HepG2 (cell line): ENCODE results near the gene PRKAR1B. TPM values are rescaled to one million over a fixed set of nuclear protein-coding genes. Genes with fewer than 3 reads are reported as not detected.

ENCODE experiments used
- ATAC-seq: fragments of 200-7000 bp; cut with Tn5 transposase; 3 replicates; pipeline ENCODE4 v1.9.1; 2020; ENCODE audit warnings: mild to moderate bottlenecking, moderate library complexity
- BruUV-seq: library from RNA; stranded (reverse); fragments of 400-500 nt; replicated peaks from 2 replicates; lab custom pipeline; 2021; lab: Mats Ljungman, UMichigan
- CTCF ChIA-PET: fragments of 300-600 bp; formaldehyde crosslinking; extraction: SDS; loops from one replicate; lab custom pipeline; 2021; ENCODE audit warnings: low total read pairs, inconsistent platforms, low intra/inter-chr PET ratio; lab: Yijun Ruan, JAX
- POLR2A ChIA-PET: fragments of 350-600 bp; sonication (Branson Sonifier 250); formaldehyde crosslinking; loops from one replicate; lab custom pipeline; 2020; ENCODE audit warnings: antibody characterized with exemption, inconsistent platforms; lab: Yijun Ruan, JAX
- DNase-seq: peaks from one replicate; pipeline ENCODE4 v3.0.0-alpha.2; 2015; ENCODE audit warnings: low spot score
- FAIRE-seq: peaks from 3 replicates; lab custom pipeline; 2011; peaks lifted over from hg19 to GRCh38; lab: Jason Lieb, UNC
- H2AFZ ChIP-seq: one replicate; pipeline ENCODE4 v1.6.1; 2011; ENCODE audit warnings: low read length, inconsistent platforms
- H3K27ac ChIP-seq: fragments of 300-600 bp; 3 replicates; pipeline ENCODE4 v1.8.0; 2011; ENCODE audit warnings: mixed run types, mild to moderate bottlenecking, mixed read lengths, low read length, inconsistent platforms; ENCODE audit not compliant: insufficient read depth; ENCODE audit errors: extremely low read length
- H3K27me3 ChIP-seq, 2 experiments: fragments of 200-600 bp in 1 of 2; 2 replicates in 1 of 2; 3 replicates in 1 of 2; pipeline versions ENCODE4 v1.6.0 to v1.8.0; 2011; ENCODE audit warnings: low read length in 2 of 2, mild to moderate bottlenecking in 2 of 2, moderate library complexity in 2 of 2, inconsistent platforms in 1 of 2; ENCODE audit not compliant: insufficient read depth in 2 of 2, control insufficient read depth in 1 of 2
- H3K36me3 ChIP-seq, 2 experiments: fragments of 200-600 bp in 1 of 2; replicated peaks in 1 of 2; 2 replicates in 1 of 2; 3 replicates in 1 of 2; pipeline versions ENCODE4 v1.5.1 to v1.8.0; 2011; ENCODE audit warnings: low read length in 2 of 2, inconsistent platforms in 1 of 2; ENCODE audit not compliant: insufficient read depth in 2 of 2, control insufficient read depth in 1 of 2
- H3K4me1 ChIP-seq: 2 replicates; pipeline ENCODE4 v1.5.1; 2012; ENCODE audit warnings: low read length, inconsistent platforms; ENCODE audit not compliant: insufficient read depth
- H3K4me2 ChIP-seq: 2 replicates; pipeline ENCODE4 v1.6.0; 2011; ENCODE audit warnings: low read depth, low read length, inconsistent platforms
- H3K4me3 ChIP-seq, 3 experiments: fragments of 200-600 bp in 1 of 3; sonication (generic), shearing (Covaris generic) in 1 of 3; replicated peaks in 1 of 3; 2 replicates each; pipeline ENCODE4 v1.5.1; 2011 to 2016; ENCODE audit warnings: low read length in 3 of 3, inconsistent platforms in 2 of 3, low read depth in 2 of 3, mild to moderate bottlenecking in 2 of 3, control low read depth in 1 of 3, mixed read lengths in 1 of 3; ENCODE audit not compliant: insufficient read depth in 1 of 3
- H3K79me2 ChIP-seq: one replicate; pipeline ENCODE4 v1.6.1; 2011; ENCODE audit warnings: low read length, inconsistent platforms; ENCODE audit not compliant: insufficient read depth
- H3K9ac ChIP-seq: 2 replicates; pipeline ENCODE4 v1.6.0; 2011; ENCODE audit warnings: mild to moderate bottlenecking, low read depth, low read length, inconsistent platforms; ENCODE audit not compliant: insufficient read depth
- H3K9me3 ChIP-seq: 2 replicates; pipeline ENCODE4 v1.5.1; 2012; ENCODE audit warnings: mild to moderate bottlenecking, low read length
- H4K20me1 ChIP-seq: 2 replicates; pipeline ENCODE4 v1.6.0; 2011; ENCODE audit warnings: inconsistent platforms, mild to moderate bottlenecking, low read length, moderate library complexity; ENCODE audit not compliant: insufficient read depth
- LCORL ChIP-seq, 2 experiments: fragments of 450-650 bp in 1 of 2; sonication (generic) in 1 of 2; formaldehyde crosslinking in 1 of 2; IDR thresholded peaks; 2 replicates each; pipeline versions ENCODE4 v1.5.0 to v1.6.1; 2017 to 2020; ENCODE audit warnings: antibody characterized with exemption in 1 of 2, missing genetic modification reagents in 1 of 2
- RFXANK ChIP-seq: IDR thresholded peaks from 2 replicates; pipeline ENCODE4 v1.6.1; 2016
- SOX6 ChIP-seq, 2 experiments: fragments of 450-650 bp in 1 of 2; sonication (generic) in 1 of 2; formaldehyde crosslinking in 1 of 2; IDR thresholded peaks; 2 replicates each; pipeline versions ENCODE4 v1.4.0 to v1.6.1; 2017 to 2020; ENCODE audit warnings: antibody characterized with exemption in 1 of 2, mild to moderate bottlenecking in 1 of 2, missing genetic modification reagents in 1 of 2
- TEAD3 ChIP-seq: optimal IDR thresholded peaks from 2 replicates; pipeline ENCODE3; 2016; ENCODE audit warnings: borderline replicate concordance
- U2AF1 ChIP-seq: fragments of 200-400 bp; formaldehyde crosslinking; optimal IDR thresholded peaks from 2 replicates; pipeline ENCODE3; 2017; ENCODE audit warnings: mild to moderate bottlenecking, low read depth, low read length
- ZFP90 ChIP-seq: sonication (generic); formaldehyde crosslinking; IDR thresholded peaks from 2 replicates; pipeline ENCODE4 v1.8.0; 2022; ENCODE audit warnings: missing genetic modification reagents, mild to moderate bottlenecking, inconsistent platforms, borderline replicate concordance
- ZNF557 ChIP-seq: sonication (generic); formaldehyde crosslinking; IDR thresholded peaks from 2 replicates; pipeline ENCODE4 v1.4.0; 2020; ENCODE audit warnings: missing genetic modification reagents
- WGBS: methylation state at CpG from one replicate; pipeline ENCODE4 v1.1.6; 2017; ENCODE audit warnings: low lambda C conversion rate; 5-methylcytosine and 5-hydroxymethylcytosine counted together
- in situ Hi-C: cut with HindIII; loops from 2 replicates; pipeline ENCODE4 v1.10.0; 2017; ENCODE audit warnings: low pct_unique_long_range_greater_than_20kb; ENCODE audit not compliant: extremely low pct_ligation_motif_present
- intact Hi-C: fragments of 100-400 bp; cut with micrococcal nuclease; formaldehyde crosslinking; loops from one replicate; pipeline ENCODE4 v1.10.0; 2022; ENCODE audit not compliant: unreplicated experiment
- polyA plus RNA-seq, 8 experiments: library from polyadenylated mRNA; depleted of rRNA in 3 of 8; stranded (reverse) in 7 of 8; unstranded in 1 of 8; fragments of >200 nt; fragmentation: Illumina TruSeq in 4 of 8; extraction: Trizol in 4 of 8; gene quantifications; 2 replicates each; pipeline versions ENCODE4 v1.2.1 to v1.2.3, GENCODE V29; 2011 to 2016; ENCODE audit warnings: low read depth in 4 of 8, missing spikeins in 1 of 8, mixed read lengths in 1 of 8; ENCODE audit not compliant: insufficient read depth in 1 of 8
- total RNA-seq, 5 experiments: library from RNA; depleted of rRNA; stranded (reverse); fragments of >200 nt; fragmentation: Illumina TruSeq; extraction: Trizol; gene quantifications; 2 replicates each; pipeline ENCODE4 v1.2.3, GENCODE V29; 2016; ENCODE audit warnings: low read depth in 1 of 5
- TF ChIP-seq, protein P1 (sequence below): sonication (generic); formaldehyde crosslinking; IDR thresholded peaks from 2 replicates; pipeline ENCODE4 v1.4.0; 2020; ENCODE audit warnings: missing genetic modification reagents
- TF ChIP-seq, protein P2 (sequence below): sonication (generic); formaldehyde crosslinking; IDR thresholded peaks from 2 replicates; pipeline ENCODE4 v1.4.0; 2020; ENCODE audit warnings: missing genetic modification reagents
- TF ChIP-seq, protein P3 (sequence below): IDR thresholded peaks from 2 replicates; pipeline ENCODE4 v1.6.1; 2016; ENCODE audit warnings: low read depth, control low read depth

PRKAR1B gene
- total and polyA plus RNA-seq, 2 of the 13 experiments (the other 11 are each of a cell fraction or from before 2014, with no cell fraction given): 7.9 to 28.2 TPM

DNA sequence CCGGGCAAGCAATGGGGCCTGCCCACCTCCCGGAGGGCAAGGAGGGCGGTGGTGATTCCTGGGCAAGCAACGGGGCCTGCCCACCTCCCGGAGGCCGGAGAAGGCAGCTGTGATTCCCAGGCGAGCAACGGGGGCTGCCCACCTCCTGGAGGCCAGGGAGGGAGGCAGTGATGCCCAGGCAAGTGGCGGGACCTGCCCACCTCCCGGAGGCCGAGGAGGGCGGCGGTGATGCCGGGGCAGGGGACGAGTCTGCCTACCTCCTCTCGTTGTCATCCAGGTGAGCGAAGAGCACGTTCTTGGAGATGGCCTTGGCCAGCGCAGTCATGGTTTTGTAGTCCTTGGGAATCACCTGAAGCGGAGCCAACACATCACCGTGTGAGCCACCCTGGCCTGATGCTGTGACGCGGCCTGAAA, 50.1 kb downstream of the PRKAR1B start:
- no peak overlapping the region for H2AFZ ChIP-seq
- H3K27me3 ChIP-seq: no peaks in the 10 kb centered on the region
- no peak overlapping the region for H3K4me3 ChIP-seq
- POLR2A ChIA-PET: no interaction called here
- no peaks in the 10 kb centered on the region for H3K79me2 ChIP-seq
- H3K9me3 ChIP-seq: no peaks in the 10 kb centered on the region; the same call in 1 of the 2 replicates
- FAIRE-seq (no peak), ATAC-seq (no peak), DNase-seq (no peak)
- H3K36me3 ChIP-seq: peaks cover 10 to 59% of the 10 kb centered on the region in 2 experiments; a peak in 4 of 5 replicates
- in situ Hi-C loops: no loop called here
- no peaks in the 10 kb centered on the region for H3K4me1 ChIP-seq
- H3K9ac ChIP-seq: no peak overlapping the region
- CTCF ChIA-PET: no interaction called here
- no peaks in the 10 kb centered on the region for H4K20me1 ChIP-seq
- no peak overlapping the region for H3K27ac ChIP-seq
- H3K4me2 ChIP-seq: no peak overlapping the region
- TF ChIP-seq TEAD3: no peak
- TF ChIP-seq ZFP90 (CRISPR knock-in tag): no peak
- TF ChIP-seq SOX6 (IDR thresholded peaks at IDR 0.05): no peak
- no peak for TF ChIP-seq SOX6 (CRISPR knock-in tag; IDR thresholded peaks at IDR 0.05)
- no peak for TF ChIP-seq U2AF1
- no peak for TF ChIP-seq ZNF557
- TF ChIP-seq, protein P1, sequence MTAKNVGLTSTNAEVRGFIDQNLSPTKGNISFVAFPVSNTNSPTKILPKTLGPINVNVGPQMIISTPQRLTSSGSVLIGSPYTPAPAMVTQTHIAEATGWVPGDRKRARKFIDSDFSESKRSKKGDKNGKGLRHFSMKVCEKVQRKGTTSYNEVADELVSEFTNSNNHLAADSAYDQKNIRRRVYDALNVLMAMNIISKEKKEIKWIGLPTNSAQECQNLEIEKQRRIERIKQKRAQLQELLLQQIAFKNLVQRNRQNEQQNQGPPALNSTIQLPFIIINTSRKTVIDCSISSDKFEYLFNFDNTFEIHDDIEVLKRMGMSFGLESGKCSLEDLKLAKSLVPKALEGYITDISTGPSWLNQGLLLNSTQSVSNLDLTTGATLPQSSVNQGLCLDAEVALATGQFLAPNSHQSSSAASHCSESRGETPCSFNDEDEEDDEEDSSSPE (CRISPR knock-in tag): no peak
- TF ChIP-seq, protein P2, sequence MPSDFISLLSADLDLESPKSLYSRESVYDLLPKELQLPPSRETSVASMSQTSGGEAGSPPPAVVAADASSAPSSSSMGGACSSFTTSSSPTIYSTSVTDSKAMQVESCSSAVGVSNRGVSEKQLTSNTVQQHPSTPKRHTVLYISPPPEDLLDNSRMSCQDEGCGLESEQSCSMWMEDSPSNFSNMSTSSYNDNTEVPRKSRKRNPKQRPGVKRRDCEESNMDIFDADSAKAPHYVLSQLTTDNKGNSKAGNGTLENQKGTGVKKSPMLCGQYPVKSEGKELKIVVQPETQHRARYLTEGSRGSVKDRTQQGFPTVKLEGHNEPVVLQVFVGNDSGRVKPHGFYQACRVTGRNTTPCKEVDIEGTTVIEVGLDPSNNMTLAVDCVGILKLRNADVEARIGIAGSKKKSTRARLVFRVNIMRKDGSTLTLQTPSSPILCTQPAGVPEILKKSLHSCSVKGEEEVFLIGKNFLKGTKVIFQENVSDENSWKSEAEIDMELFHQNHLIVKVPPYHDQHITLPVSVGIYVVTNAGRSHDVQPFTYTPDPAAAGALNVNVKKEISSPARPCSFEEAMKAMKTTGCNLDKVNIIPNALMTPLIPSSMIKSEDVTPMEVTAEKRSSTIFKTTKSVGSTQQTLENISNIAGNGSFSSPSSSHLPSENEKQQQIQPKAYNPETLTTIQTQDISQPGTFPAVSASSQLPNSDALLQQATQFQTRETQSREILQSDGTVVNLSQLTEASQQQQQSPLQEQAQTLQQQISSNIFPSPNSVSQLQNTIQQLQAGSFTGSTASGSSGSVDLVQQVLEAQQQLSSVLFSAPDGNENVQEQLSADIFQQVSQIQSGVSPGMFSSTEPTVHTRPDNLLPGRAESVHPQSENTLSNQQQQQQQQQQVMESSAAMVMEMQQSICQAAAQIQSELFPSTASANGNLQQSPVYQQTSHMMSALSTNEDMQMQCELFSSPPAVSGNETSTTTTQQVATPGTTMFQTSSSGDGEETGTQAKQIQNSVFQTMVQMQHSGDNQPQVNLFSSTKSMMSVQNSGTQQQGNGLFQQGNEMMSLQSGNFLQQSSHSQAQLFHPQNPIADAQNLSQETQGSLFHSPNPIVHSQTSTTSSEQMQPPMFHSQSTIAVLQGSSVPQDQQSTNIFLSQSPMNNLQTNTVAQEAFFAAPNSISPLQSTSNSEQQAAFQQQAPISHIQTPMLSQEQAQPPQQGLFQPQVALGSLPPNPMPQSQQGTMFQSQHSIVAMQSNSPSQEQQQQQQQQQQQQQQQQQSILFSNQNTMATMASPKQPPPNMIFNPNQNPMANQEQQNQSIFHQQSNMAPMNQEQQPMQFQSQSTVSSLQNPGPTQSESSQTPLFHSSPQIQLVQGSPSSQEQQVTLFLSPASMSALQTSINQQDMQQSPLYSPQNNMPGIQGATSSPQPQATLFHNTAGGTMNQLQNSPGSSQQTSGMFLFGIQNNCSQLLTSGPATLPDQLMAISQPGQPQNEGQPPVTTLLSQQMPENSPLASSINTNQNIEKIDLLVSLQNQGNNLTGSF (CRISPR knock-in tag): no peak
- no peak for TF ChIP-seq LCORL (IDR thresholded peaks at IDR 0.05)
- TF ChIP-seq LCORL (CRISPR knock-in tag; IDR thresholded peaks at IDR 0.05): no peak
- TF ChIP-seq, protein P3, sequence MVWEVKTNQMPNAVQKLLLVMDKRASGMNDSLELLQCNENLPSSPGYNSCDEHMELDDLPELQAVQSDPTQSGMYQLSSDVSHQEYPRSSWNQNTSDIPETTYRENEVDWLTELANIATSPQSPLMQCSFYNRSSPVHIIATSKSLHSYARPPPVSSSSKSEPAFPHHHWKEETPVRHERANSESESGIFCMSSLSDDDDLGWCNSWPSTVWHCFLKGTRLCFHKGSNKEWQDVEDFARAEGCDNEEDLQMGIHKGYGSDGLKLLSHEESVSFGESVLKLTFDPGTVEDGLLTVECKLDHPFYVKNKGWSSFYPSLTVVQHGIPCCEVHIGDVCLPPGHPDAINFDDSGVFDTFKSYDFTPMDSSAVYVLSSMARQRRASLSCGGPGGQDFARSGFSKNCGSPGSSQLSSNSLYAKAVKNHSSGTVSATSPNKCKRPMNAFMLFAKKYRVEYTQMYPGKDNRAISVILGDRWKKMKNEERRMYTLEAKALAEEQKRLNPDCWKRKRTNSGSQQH (CRISPR knock-in tag): no peak
- no peak for TF ChIP-seq RFXANK (CRISPR knock-in tag)
- intact Hi-C loops: no loop called here
- WGBS: 96% methylated on average over 9 of the region's 23 CpGs
- BruUV-seq: no TSS peak
